H1 (cell line): ENCODE results near the gene TAF10. TPM values are rescaled to one million over a fixed set of nuclear protein-coding genes. Genes with fewer than 3 reads are reported as not detected.

Experiments used
- GABPA ChIP-seq: IDR thresholded peaks from 2 replicates; pipeline ENCODE4 v1.6.1; 2011; ENCODE audit warnings: mild to moderate bottlenecking, low read length, moderate library complexity, borderline replicate concordance; ENCODE audit not compliant: insufficient read depth
- RAD21 ChIP-seq, 2 experiments: IDR thresholded peaks in 1 of 2; conservative IDR thresholded peaks in 1 of 2; 2 replicates each; pipeline ENCODE4 v1.6.1; 2011; ENCODE audit warnings: low read depth in 2 of 2, low read length in 2 of 2, improper control_type of control experiment in 1 of 2, inconsistent platforms in 1 of 2, mild to moderate bottlenecking in 1 of 2, moderate library complexity in 1 of 2
- ZNF274 ChIP-seq: IDR thresholded peaks from 2 replicates; pipeline ENCODE4 v1.7.0; 2012; ENCODE audit warnings: low read length, borderline replicate concordance; ENCODE audit errors: extremely low read depth
- polyA plus RNA-seq, 7 experiments: library from polyadenylated mRNA; depleted of rRNA in 3 of 7; stranded (reverse) in 5 of 7; unstranded in 2 of 7; fragments of >200 nt in 5 of 7; fragments of 200-250 nt in 2 of 7; gene quantifications; 1 replicate in 5 of 7; 2 replicates in 1 of 7; 4 replicates in 1 of 7; pipeline versions ENCODE4 v1.2.1 to v1.2.3, GENCODE V29; 2011 to 2013; ENCODE audit warnings: missing spikeins in 2 of 7, mixed read lengths in 2 of 7
- total RNA-seq: library from RNA; stranded (reverse); fragmentation: NEBNext Ultra II Directional; extraction: Animal tissue kit (Norgen Biotek cat#: 25700); gene quantifications from 2 replicates; pipeline ENCODE4 v1.2.1, GENCODE V29; 2021

Gene TAF10
- total and polyA plus RNA-seq, 2 of the 8 experiments (the other 6 are each of a cell fraction or from before 2014, with no cell fraction given) = 128 to 213 TPM

DNA sequence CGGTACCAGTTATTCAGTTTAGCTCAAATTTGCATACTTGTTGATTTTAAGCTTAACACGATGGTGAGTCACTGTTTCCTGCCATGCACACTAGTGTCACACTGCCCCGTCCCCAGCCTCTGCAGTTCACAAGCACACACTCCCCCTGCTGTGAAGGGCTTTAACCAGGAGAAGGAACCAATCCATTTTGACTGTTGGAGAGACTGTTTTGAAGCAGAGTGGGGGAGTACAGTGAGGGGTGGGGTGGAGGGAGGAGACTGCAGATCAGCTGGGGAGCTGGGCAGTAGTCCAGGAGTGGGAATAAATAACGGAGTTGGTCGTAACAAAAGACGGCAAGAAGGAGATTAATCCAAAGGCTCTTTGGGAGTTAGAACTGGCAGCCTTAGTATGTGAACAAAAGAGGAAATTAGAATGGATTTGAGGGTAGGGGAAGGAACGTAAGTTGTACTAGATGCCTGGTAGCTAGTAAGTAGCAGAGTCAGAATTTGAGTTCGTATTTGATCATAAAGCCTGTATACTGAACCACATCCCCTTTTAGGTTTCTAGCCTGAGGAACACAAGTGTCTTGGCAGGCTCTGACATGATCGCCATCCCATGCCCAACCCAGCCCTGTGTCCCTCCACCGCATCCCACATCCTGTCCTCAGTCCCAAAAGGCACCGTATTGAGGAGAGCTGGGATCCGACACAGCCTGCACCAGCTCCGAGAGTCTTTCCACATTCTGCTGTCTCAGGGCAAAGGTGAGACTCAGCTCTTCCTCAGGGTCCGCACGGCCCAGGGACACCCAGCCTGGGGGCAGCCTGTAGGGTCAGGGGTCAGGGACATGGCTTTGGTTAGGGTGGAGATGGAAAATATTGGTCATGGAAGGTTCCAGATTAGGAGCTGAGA lies 6.3 kb upstream of the TAF10 start (continued):
- TF ChIP-seq RAD21 (IDR thresholded peaks at IDR 0.05 in 1 of 2, conservative IDR thresholded peaks at IDR 0.05 in 1 of 2; ENCODE audit: low read depth in 2 of 2, low read length in 2 of 2) = no peak
- no peak for TF ChIP-seq ZNF274
- no peak for TF ChIP-seq GABPA
